ENCODE results near the gene NUMB. TPM values are rescaled to one million over a fixed set of nuclear protein-coding genes. Genes with fewer than 3 reads are reported as not detected.

NUMB gene
- total RNA-seq, 4 donors from 2014 or later = 49.2 to 63.4 (median 50.7) TPM

DNA sequence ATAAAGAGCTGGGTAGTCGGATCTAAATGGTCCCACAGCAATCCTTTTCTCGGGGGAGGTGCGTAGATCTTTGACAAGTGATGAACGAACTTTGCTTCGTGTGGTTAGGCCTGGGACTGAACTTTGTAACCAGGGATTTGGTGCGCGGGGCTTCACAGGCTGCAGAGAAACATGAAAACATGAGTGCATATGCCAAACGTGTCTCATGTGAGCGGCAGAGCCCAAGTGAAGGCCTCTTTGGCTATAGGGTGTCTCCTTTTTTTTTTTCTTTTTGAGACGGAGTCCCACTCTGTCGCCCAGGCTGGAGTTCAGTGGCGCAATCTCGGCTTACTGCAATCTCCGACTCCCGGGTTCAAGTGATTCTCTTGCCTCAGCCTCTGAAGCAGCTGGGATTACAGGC is 20.3 kb upstream of the NUMB start:
- Histone ChIP-seq H3K27me3 (no peaks in the 10 kb centered on the region), H3K27ac (replicated peaks in 1 of 4) (no peak overlapping the region), H3K9me3 (no peaks in the 10 kb centered on the region), H3K36me3 (no peaks in the 10 kb centered on the region), H3K4me3 (no peak overlapping the region), H3K4me1 (peaks cover 0 to 7% (median 0%) of the 10 kb centered on the region in 4 donors)
- 86% methylated on average over 15 of the region's 15 CpGs for WGBS
- TF ChIP-seq EP300 (IDR thresholded peaks at IDR 0.05) = no peak
- TF ChIP-seq POLR2A (IDR thresholded peaks at IDR 0.05; ENCODE audit: low read depth) = no peak
- TF ChIP-seq POLR2AphosphoS5 (IDR thresholded peaks at IDR 0.05) = no peak
- TF ChIP-seq, protein P1, sequence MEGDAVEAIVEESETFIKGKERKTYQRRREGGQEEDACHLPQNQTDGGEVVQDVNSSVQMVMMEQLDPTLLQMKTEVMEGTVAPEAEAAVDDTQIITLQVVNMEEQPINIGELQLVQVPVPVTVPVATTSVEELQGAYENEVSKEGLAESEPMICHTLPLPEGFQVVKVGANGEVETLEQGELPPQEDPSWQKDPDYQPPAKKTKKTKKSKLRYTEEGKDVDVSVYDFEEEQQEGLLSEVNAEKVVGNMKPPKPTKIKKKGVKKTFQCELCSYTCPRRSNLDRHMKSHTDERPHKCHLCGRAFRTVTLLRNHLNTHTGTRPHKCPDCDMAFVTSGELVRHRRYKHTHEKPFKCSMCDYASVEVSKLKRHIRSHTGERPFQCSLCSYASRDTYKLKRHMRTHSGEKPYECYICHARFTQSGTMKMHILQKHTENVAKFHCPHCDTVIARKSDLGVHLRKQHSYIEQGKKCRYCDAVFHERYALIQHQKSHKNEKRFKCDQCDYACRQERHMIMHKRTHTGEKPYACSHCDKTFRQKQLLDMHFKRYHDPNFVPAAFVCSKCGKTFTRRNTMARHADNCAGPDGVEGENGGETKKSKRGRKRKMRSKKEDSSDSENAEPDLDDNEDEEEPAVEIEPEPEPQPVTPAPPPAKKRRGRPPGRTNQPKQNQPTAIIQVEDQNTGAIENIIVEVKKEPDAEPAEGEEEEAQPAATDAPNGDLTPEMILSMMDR (IDR thresholded peaks at IDR 0.05) = no peak
- no peak for DNase-seq (ENCODE audit: extremely low spot score)
- intact Hi-C loops (cut with DNase I) = loop anchor here (10.0 kb wide), 1 partner anchor 304 kb away; no protein-coding TSS in a partner anchor

GRCh38 chr14:73477618-73478266 is 19.4 kb upstream of the NUMB start:
- intact Hi-C loops (cut with DNase I) = loop anchor here (10.0 kb wide), 1 partner anchor 303 kb away; no protein-coding TSS in a partner anchor

DNA sequence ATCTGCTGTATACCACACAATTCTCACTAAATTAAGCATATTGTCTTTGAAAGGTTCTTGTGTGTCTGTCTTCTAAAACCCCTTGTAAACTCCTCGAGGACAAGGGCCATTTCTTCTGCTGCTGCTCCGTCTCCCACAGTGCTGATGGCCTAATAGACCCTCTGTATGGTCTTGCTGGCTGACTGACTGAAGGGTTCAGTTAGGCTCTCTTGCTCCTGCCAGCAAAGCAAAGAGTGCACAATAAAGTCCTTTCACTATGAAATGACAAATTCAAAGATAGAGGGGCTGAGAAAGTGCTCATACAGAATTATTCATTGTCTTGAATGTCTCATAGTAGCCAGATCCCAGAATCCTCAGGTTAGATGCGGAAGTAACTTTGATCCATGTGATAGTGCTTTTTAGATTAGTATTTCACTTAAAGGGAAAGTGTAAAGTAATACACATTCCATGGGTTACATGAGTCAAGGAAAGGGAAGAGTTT is 18.1 kb upstream of the NUMB start:
- intact Hi-C loops (cut with DNase I) = loop anchor here (10.0 kb wide), 1 partner anchor 302 kb away; no protein-coding TSS in a partner anchor
- 55% methylated on average over 3 of the region's 3 CpGs for WGBS
- Histone ChIP-seq H3K9me3 (no peaks in the 10 kb centered on the region), H3K27ac (replicated peaks in 1 of 4) (peak overlapping the region in 1 of 4 donors; percentile 18), H3K4me3 (no peak overlapping the region), H3K4me1 (peaks cover 0 to 7% (median 0%) of the 10 kb centered on the region in 4 donors), H3K27me3 (no peaks in the 10 kb centered on the region), H3K36me3 (no peaks in the 10 kb centered on the region)
- TF ChIP-seq POLR2A (IDR thresholded peaks at IDR 0.05; ENCODE audit: low read depth) (no peak), POLR2AphosphoS5 (IDR thresholded peaks at IDR 0.05) (no peak), EP300 (IDR thresholded peaks at IDR 0.05) (no peak)
- TF ChIP-seq, protein P1 (IDR thresholded peaks at IDR 0.05) = no peak
- DNase-seq (ENCODE audit: extremely low spot score) = no peak

More at GRCh38 chr14:73477618-73478266, 19.4 kb upstream of the NUMB start:
- WGBS = 76% methylated on average over 6 of the region's 6 CpGs
- Histone ChIP-seq H3K9me3 (no peaks in the 10 kb centered on the region), H3K27ac (replicated peaks in 1 of 4) (no peak overlapping the region), H3K4me3 (no peak overlapping the region), H3K36me3 (no peaks in the 10 kb centered on the region), H3K27me3 (no peaks in the 10 kb centered on the region), H3K4me1 (peaks cover 0 to 7% (median 0%) of the 10 kb centered on the region in 4 donors)
- TF ChIP-seq, protein P1 (IDR thresholded peaks at IDR 0.05) = no peak
- TF ChIP-seq POLR2A (IDR thresholded peaks at IDR 0.05; ENCODE audit: low read depth) (no peak), POLR2AphosphoS5 (IDR thresholded peaks at IDR 0.05) (no peak), EP300 (IDR thresholded peaks at IDR 0.05) (no peak)
- DNase-seq (ENCODE audit: extremely low spot score) = no peak

DNA sequence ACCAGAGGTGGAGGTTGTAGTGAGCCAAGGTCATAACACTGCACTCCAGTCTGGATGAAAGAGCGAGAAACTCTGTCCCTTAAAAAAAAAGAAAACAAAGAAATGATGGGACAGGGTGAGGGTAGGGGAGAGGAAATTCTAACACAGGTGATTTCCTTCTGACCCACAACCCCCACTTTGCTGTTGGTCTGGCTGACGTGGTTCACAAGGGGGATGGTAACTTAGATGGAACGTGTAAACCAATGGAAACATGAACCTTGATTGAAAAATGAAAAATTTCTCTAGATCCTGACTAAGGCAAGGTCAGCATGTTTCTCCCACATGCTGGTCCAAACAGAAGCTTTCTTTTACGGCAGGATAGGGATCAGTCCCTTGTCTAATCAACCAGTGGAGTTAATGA is 16.6 kb upstream of the NUMB start:
- Histone ChIP-seq H3K9me3 (no peaks in the 10 kb centered on the region), H3K4me1 (peaks cover 0 to 7% (median 0%) of the 10 kb centered on the region in 4 donors), H3K4me3 (no peak overlapping the region), H3K36me3 (no peaks in the 10 kb centered on the region), H3K27me3 (no peaks in the 10 kb centered on the region), H3K27ac (replicated peaks in 1 of 4) (no peak overlapping the region)
- TF ChIP-seq EP300 (IDR thresholded peaks at IDR 0.05) (no peak), POLR2A (IDR thresholded peaks at IDR 0.05; ENCODE audit: low read depth) (no peak), POLR2AphosphoS5 (IDR thresholded peaks at IDR 0.05) (no peak)
- TF ChIP-seq, protein P1 (IDR thresholded peaks at IDR 0.05) = no peak
- WGBS = 64% methylated on average over 4 of the region's 4 CpGs
- intact Hi-C loops (cut with DNase I) = loop anchor here (5.0 to 10.0 kb wide), 2 partner anchors 178 to 300 kb away; no protein-coding TSS in a partner anchor
- no peak for DNase-seq (ENCODE audit: extremely low spot score)

All from esophagus muscularis mucosa (tissue), 4 donors.